HCT116 (cell line): ENCODE measurements around the gene SCRN1. TPM values are rescaled to one million over a fixed set of nuclear protein-coding genes. Genes with fewer than 3 reads are reported as not detected.

ENCODE experiments used
- ATAC-seq: fragments of 200-7000 bp; cut with Tn5 transposase; 2 replicates; pipeline ENCODE4 v1.9.1; 2020; ENCODE audit warnings: mild to moderate bottlenecking, moderate library complexity
- BruUV-seq: library from RNA; stranded (reverse); fragments of 400-500 nt; replicated peaks from 2 replicates; lab custom pipeline; 2021; lab: Mats Ljungman, UMichigan
- CTCF ChIA-PET: fragments of 300-600 bp; sonication (Branson Sonifier 250); formaldehyde crosslinking; loops from one replicate; lab custom pipeline; 2021; ENCODE audit warnings: antibody characterized with exemption; lab: Charles Lee
- POLR2A ChIA-PET: fragments of 300-600, 350-600 bp; sonication (Branson Sonifier 250); formaldehyde crosslinking; loops from one replicate; lab custom pipeline; 2021; ENCODE audit warnings: antibody characterized with exemption; lab: Charles Lee
- RAD21 ChIA-PET, 2 experiments: fragments of 300-600 bp; sonication (Branson Sonifier 250); formaldehyde crosslinking; loops; one replicate each; lab custom pipeline; 2023; ENCODE audit warnings: low total read pairs in 2 of 2; ENCODE audit not compliant: uncharacterized antibody in 2 of 2, unreplicated experiment in 2 of 2, low non-redundant PET in 1 of 2; lab: Charles Lee
- DNase-seq: peaks from one replicate; pipeline ENCODE4 v3.0.0-alpha.2; 2010; ENCODE audit warnings: low read depth, low spot score
- H2AFZ ChIP-seq: fragments of 200-600 bp; shearing (Covaris generic), sonication (generic); 2 replicates; pipeline ENCODE4 v1.6.1; 2017; ENCODE audit warnings: low read depth, mixed run types, mixed read lengths, antibody characterized with exemption, low read length; ENCODE audit not compliant: poor library complexity, severe bottlenecking
- H3K27ac ChIP-seq: 2 replicates; pipeline ENCODE4 v1.5.1; 2012; ENCODE audit warnings: low read depth, low read length
- H3K27me3 ChIP-seq: fragments of 200-600 bp; sonication (generic); 2 replicates; pipeline ENCODE4 v1.6.1; 2016; ENCODE audit warnings: mixed run types, low read length, mixed read lengths; ENCODE audit not compliant: insufficient read depth
- H3K36me3 ChIP-seq, 2 experiments: fragments of 200-500 bp in 1 of 2; fragments of 200-600 bp in 1 of 2; sonication (Bioruptor generic) in 1 of 2; sonication (generic) in 1 of 2; 2 replicates each; pipeline versions ENCODE4 v1.5.1 to v1.6.1; 2014 to 2016; ENCODE audit warnings: low read length in 2 of 2, inconsistent platforms in 1 of 2, mixed read lengths in 1 of 2, mixed run types in 1 of 2; ENCODE audit not compliant: insufficient read depth in 2 of 2, control insufficient read depth in 1 of 2
- H3K4me1 ChIP-seq, 2 experiments: fragments of 200-600 bp in 1 of 2; sonication (generic) in 1 of 2; 2 replicates each; pipeline versions ENCODE4 v1.5.1 to v1.6.1; 2012 to 2017; ENCODE audit warnings: low read length in 2 of 2, inconsistent platforms in 1 of 2, mild to moderate bottlenecking in 1 of 2, mixed read lengths in 1 of 2, mixed run types in 1 of 2, moderate library complexity in 1 of 2; ENCODE audit not compliant: insufficient read depth in 2 of 2, control insufficient read depth in 1 of 2
- H3K4me2 ChIP-seq: fragments of 200-600 bp; sonication (generic); 2 replicates; pipeline ENCODE4 v1.6.1; 2017; ENCODE audit warnings: mixed run types, low read length, mixed read lengths
- H3K4me3 ChIP-seq, 2 experiments: fragments of 200-600 bp in 1 of 2; sonication (generic) in 1 of 2; replicated peaks in 1 of 2; 2 replicates each; pipeline ENCODE4 v1.5.1; 2011 to 2016; ENCODE audit warnings: low read length in 2 of 2, control low read depth in 1 of 2, low read depth in 1 of 2, mild to moderate bottlenecking in 1 of 2, mixed read lengths in 1 of 2, mixed run types in 1 of 2
- H3K79me2 ChIP-seq: fragments of 200-600 bp; sonication (generic); 2 replicates; pipeline ENCODE4 v1.6.1; 2017; ENCODE audit warnings: mild to moderate bottlenecking, mixed run types, low read length, moderate library complexity, mixed read lengths; ENCODE audit not compliant: insufficient read depth
- H3K9ac ChIP-seq: fragments of 200-600 bp; sonication (generic); 2 replicates; pipeline ENCODE4 v1.6.1; 2016; ENCODE audit warnings: low read length, mixed read lengths
- H3K9me2 ChIP-seq: fragments of 200-600 bp; sonication (generic), shearing (Covaris generic); 2 replicates; pipeline ENCODE4 v1.6.1; 2017; ENCODE audit warnings: mixed run types, mild to moderate bottlenecking, moderate library complexity; ENCODE audit not compliant: insufficient read depth
- H3K9me3 ChIP-seq, 2 experiments: fragments of 200-500 bp in 1 of 2; fragments of 200-600 bp in 1 of 2; sonication (Bioruptor generic) in 1 of 2; sonication (generic) in 1 of 2; 2 replicates each; pipeline ENCODE4 v1.6.1; 2014 to 2017; ENCODE audit warnings: low read length in 2 of 2, mixed read lengths in 2 of 2, inconsistent platforms in 1 of 2, low read depth in 1 of 2, mild to moderate bottlenecking in 1 of 2, mixed run types in 1 of 2, moderate library complexity in 1 of 2; ENCODE audit not compliant: control insufficient read depth in 1 of 2, insufficient read depth in 1 of 2
- H4K20me1 ChIP-seq: fragments of 200-600 bp; sonication (generic), shearing (Covaris generic); 2 replicates; pipeline ENCODE4 v1.6.1; 2017; ENCODE audit warnings: mixed run types, mild to moderate bottlenecking, moderate library complexity; ENCODE audit not compliant: insufficient read depth
- ATF3 ChIP-seq: IDR thresholded peaks from 2 replicates; pipeline ENCODE4 v1.6.1; 2012
- CBX3 ChIP-seq: IDR thresholded peaks from 2 replicates; pipeline ENCODE4 v1.6.1; 2012; ENCODE audit warnings: low read depth
- CTCF ChIP-seq, 3 experiments: fragments of 200-600 bp in 1 of 3; sonication (generic) in 1 of 3; IDR thresholded peaks in 2 of 3; conservative IDR thresholded peaks in 1 of 3; 2 replicates each; pipeline ENCODE4 v1.5.1; 2012 to 2017; ENCODE audit warnings: low read depth in 2 of 3, low read length in 2 of 3, antibody characterized with exemption in 1 of 3, borderline replicate concordance in 1 of 3, control low read depth in 1 of 3, mild to moderate bottlenecking in 1 of 3, mixed read lengths in 1 of 3, mixed run types in 1 of 3, moderate library complexity in 1 of 3; ENCODE audit not compliant: insufficient read depth in 1 of 3
- EGR1 ChIP-seq: IDR thresholded peaks from 2 replicates; pipeline ENCODE4 v1.6.1; 2012; ENCODE audit warnings: low read depth
- ELF1 ChIP-seq: IDR thresholded peaks from 2 replicates; pipeline ENCODE4 v1.6.1; 2012; ENCODE audit warnings: low read depth, borderline replicate concordance
- EZH2 ChIP-seq: fragments of 200-600 bp; sonication (generic); IDR thresholded peaks from 2 replicates; pipeline ENCODE4 v1.6.1; 2017; ENCODE audit warnings: antibody characterized with exemption, mixed run types
- EZH2phosphoT487 ChIP-seq: fragments of 200-600 bp; IDR thresholded peaks from 2 replicates; pipeline ENCODE4 v1.6.1; 2018; ENCODE audit warnings: antibody characterized with exemption, borderline replicate concordance
- JUND ChIP-seq: IDR thresholded peaks from 2 replicates; pipeline ENCODE4 v1.6.1; 2012
- POLR2A ChIP-seq: IDR thresholded peaks from 2 replicates; pipeline ENCODE4 v1.7.0; 2011; ENCODE audit warnings: borderline replicate concordance; ENCODE audit not compliant: insufficient read depth, insufficient read length; ENCODE audit errors: extremely low read depth
- POLR2AphosphoS5 ChIP-seq: IDR thresholded peaks from 2 replicates; pipeline ENCODE4 v1.6.1; 2011; ENCODE audit warnings: mild to moderate bottlenecking, low read depth, low read length, moderate library complexity
- RAD21 ChIP-seq: IDR thresholded peaks from 2 replicates; pipeline ENCODE4 v1.6.1; 2012; ENCODE audit warnings: low read depth, mild to moderate bottlenecking
- SIN3A ChIP-seq: IDR thresholded peaks from 2 replicates; pipeline ENCODE4 v1.6.1; 2012; ENCODE audit warnings: low read depth
- SRF ChIP-seq: IDR thresholded peaks from 2 replicates; pipeline ENCODE4 v1.6.1; 2012; ENCODE audit warnings: low read depth
- TCF7L2 ChIP-seq: IDR thresholded peaks from 2 replicates; pipeline ENCODE4 v1.7.0; 2011; ENCODE audit warnings: borderline replicate concordance, inconsistent platforms; ENCODE audit not compliant: insufficient read depth, insufficient read length; ENCODE audit errors: extremely low read depth
- ZBTB33 ChIP-seq: IDR thresholded peaks from 2 replicates; pipeline ENCODE4 v1.6.1; 2011; ENCODE audit warnings: mild to moderate bottlenecking, low read length, moderate library complexity; ENCODE audit not compliant: insufficient replicate concordance; ENCODE audit errors: extremely low read depth
- ZFX ChIP-seq: fragments of 450-650 bp; IDR thresholded peaks from 2 replicates; pipeline ENCODE4 v1.6.1; 2017
- ZNF274 ChIP-seq: fragments of 200-500 bp; sonication (Bioruptor generic); IDR thresholded peaks from 2 replicates; pipeline ENCODE4 v1.6.1; 2014; ENCODE audit warnings: mild to moderate bottlenecking, low read depth, low read length, inconsistent platforms
- intact Hi-C: fragments of 100-400 bp; cut with micrococcal nuclease; formaldehyde crosslinking; loops from 2 replicates; pipeline ENCODE4 v1.10.0; 2022
- total RNA-seq: library from RNA; stranded (reverse); gene quantifications from one replicate; pipeline ENCODE4 v1.2.1, GENCODE V29; 2021; ENCODE audit not compliant: unreplicated experiment

SCRN1 gene
- total RNA-seq, 1 experiment from 2014 or later: 76.8 TPM

GRCh38 chr7:30023524-30023923 lies 33.9 kb upstream of the SCRN1 start:
- Histone ChIP-seq H3K4me1 (peaks cover 8 to 20% of the 10 kb centered on the region in 2 experiments), H3K79me2 (peaks cover 26% of the 10 kb centered on the region), H3K9ac (no peak overlapping the region), H3K4me2 (no peak overlapping the region), H3K27ac (no peak overlapping the region)
- intact Hi-C loops: no loop called here
- no TSS peak for BruUV-seq
- RAD21 ChIA-PET: no interaction called here
- TF ChIP-seq TCF7L2 (no peak), SRF (no peak), JUND (no peak), ZBTB33 (no peak), CBX3 (no peak), POLR2A (no peak), EGR1 (no peak)
- TF ChIP-seq, all 23 proteins: peak for 0
- no peaks in the 10 kb centered on the region for H3K9me3 ChIP-seq
- ChIA-PET POLR2A (no interaction called here), CTCF (no interaction called here)
- DNase-seq: no peak
- peaks cover 0 to 3% of the 10 kb centered on the region in 2 experiments; a peak in 1 of 4 replicates for H3K36me3 ChIP-seq
- ATAC-seq: no peak
- no peak overlapping the region for H2AFZ ChIP-seq
- H3K27me3 ChIP-seq: no peaks in the 10 kb centered on the region
- no peaks in the 10 kb centered on the region for H4K20me1 ChIP-seq
- H3K9me2 ChIP-seq: no peaks in the 10 kb centered on the region
- H3K4me3 ChIP-seq: no peak overlapping the region

- BruUV-seq: no TSS peak
These were observed 33.4 kb upstream of the SCRN1 start for GRCh38 chr7:30022991-30023390.

More at GRCh38 chr7:30022991-30023390, 33.4 kb upstream of the SCRN1 start:
- Histone ChIP-seq H4K20me1 (no peaks in the 10 kb centered on the region), H3K4me3 (no peak overlapping the region), H3K27ac (no peak overlapping the region), H3K36me3 (peaks cover 2 to 3% of the 10 kb centered on the region in 2 experiments; a peak in 1 of 4 replicates), H2AFZ (no peak overlapping the region), H3K9me2 (no peaks in the 10 kb centered on the region), H3K79me2 (peaks cover 26% of the 10 kb centered on the region), H3K27me3 (no peaks in the 10 kb centered on the region), H3K4me1 (peaks cover 8 to 20% of the 10 kb centered on the region in 2 experiments), H3K9ac (no peak overlapping the region), H3K4me2 (no peak overlapping the region), H3K9me3 (no peaks in the 10 kb centered on the region)
- CTCF ChIA-PET: no interaction called here
- RAD21 ChIA-PET: no interaction called here
- POLR2A ChIA-PET: no interaction called here
- DNase-seq (no peak), ATAC-seq (no peak)
- intact Hi-C loops: no loop called here
- TF ChIP-seq POLR2AphosphoS5 (no peak), CTCF (IDR thresholded peaks at IDR 0.05 in 2 of 3, conservative IDR thresholded peaks at IDR 0.05 in 1 of 3; ENCODE audit: borderline replicate concordance in 1 of 3, insufficient read depth in 1 of 3, low read depth in 2 of 3, low read length in 2 of 3) (no peak), SIN3A (no peak), ATF3 (no peak), RAD21 (no peak), CBX3 (no peak), POLR2A (no peak), ZFX (no peak), JUND (no peak), EZH2phosphoT487 (no peak), EZH2 (no peak), SRF (no peak), ZNF274 (no peak), ELF1 (no peak)
